Fibroblast of the aortic adventitia (primary cell): Measurements from ENCODE around the gene MYLK. TPM values are rescaled to one million over a fixed set of nuclear protein-coding genes. Genes with fewer than 3 reads are reported as not detected.
"Not testable (repeated sequence)": the region's sequence is repeated elsewhere in the genome, so short reads cannot be mapped to it uniquely, and the experiment has no call there.

Source experiments
- DNase-seq: peaks from one replicate; pipeline ENCODE4 v3.0.0-alpha.2; 2010; ENCODE audit warnings: low read depth
- H3K4me3 ChIP-seq: 2 replicates; pipeline ENCODE4 v1.5.1; 2011; ENCODE audit warnings: low read depth, mild to moderate bottlenecking, control low read depth, low read length, moderate library complexity
- CTCF ChIP-seq: IDR thresholded peaks from 2 replicates; pipeline ENCODE4 v1.5.1; 2011; ENCODE audit warnings: mild to moderate bottlenecking, low read length, control low read depth, inconsistent platforms; ENCODE audit not compliant: insufficient read depth
- total RNA-seq: library from RNA; depleted of rRNA; stranded (reverse); fragments of >200 nt; gene quantifications from 2 replicates; pipeline ENCODE4 v1.2.3, GENCODE V29; 2012; ENCODE audit warnings: low replicate concordance

Gene MYLK
- total RNA-seq, 1 donor = 74.7 TPM

GRCh38 chr3:123919353-123919752 is 35.2 kb upstream of the MYLK start:
- no peak overlapping the region for H3K4me3 ChIP-seq
- no peak for DNase-seq
- no peak for TF ChIP-seq CTCF

GRCh38 chr3:123914829-123915228 is 30.7 kb upstream of the MYLK start:
- TF ChIP-seq CTCF = no peak
- no peak for DNase-seq
- H3K4me3 ChIP-seq = no peak overlapping the region

- no peak for TF ChIP-seq CTCF
- DNase-seq = no peak
- no peak overlapping the region for H3K4me3 ChIP-seq
Observed at GRCh38 chr3:123909785-123910184, 25.7 kb upstream of the MYLK start.

DNA sequence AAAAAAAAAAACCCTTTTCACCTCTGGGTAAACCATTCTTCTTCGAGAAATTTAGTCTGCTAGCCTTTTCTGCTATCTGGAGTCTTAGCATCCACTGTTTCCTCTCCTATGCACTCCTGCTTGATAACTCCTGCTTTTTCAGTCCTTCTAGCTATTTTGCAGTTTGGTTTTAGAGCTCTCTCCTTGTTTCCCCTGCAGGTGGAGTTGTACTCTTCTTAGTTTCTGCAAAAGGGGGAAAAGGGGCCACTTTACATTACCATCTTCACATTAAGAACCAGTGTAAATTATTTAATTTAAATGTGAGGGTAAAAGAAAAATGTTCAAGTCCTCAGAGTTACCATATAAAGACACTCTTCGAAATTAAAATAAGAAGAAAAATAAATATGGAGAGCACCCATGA is 23.6 kb upstream of the MYLK start:
- no peak for TF ChIP-seq CTCF
- no peak overlapping the region for H3K4me3 ChIP-seq
- DNase-seq = no peak

GRCh38 chr3:123899300-123899865 is 15.3 kb upstream of the MYLK start:
- TF ChIP-seq CTCF = no peak
- no peak for DNase-seq
- no peak overlapping the region for H3K4me3 ChIP-seq

- H3K4me3 ChIP-seq = no peak overlapping the region
- no peak for TF ChIP-seq CTCF
- DNase-seq = no peak
Observed at GRCh38 chr3:123893012-123893411, 8.9 kb upstream of the MYLK start.

GRCh38 chr3:123892195-123892594 is 8.1 kb upstream of the MYLK start:
- DNase-seq = no peak
- H3K4me3 ChIP-seq = no peak overlapping the region
- TF ChIP-seq CTCF = no peak

GRCh38 chr3:123890991-123891390 is 6.9 kb upstream of the MYLK start:
- DNase-seq, H3K4me3 ChIP-seq: not testable (repeated sequence)

DNA sequence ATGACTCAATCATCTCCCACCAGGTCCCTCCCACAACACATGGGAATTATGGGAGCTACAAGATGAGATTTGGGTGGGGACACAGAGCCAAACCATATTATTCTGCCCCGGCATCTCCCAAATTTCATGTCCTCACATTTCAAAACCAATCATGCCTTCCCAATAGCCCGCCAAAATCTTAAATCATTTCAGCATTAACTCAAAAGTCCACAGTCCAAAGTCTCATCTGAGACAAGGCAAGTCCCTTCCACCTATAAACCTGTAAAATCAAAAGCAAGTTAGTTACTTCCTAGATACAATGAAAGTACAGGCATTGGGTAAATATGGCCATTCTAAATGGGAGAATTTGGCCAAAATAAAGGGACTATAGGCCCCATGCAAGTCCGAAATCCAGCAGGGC is 6.0 kb upstream of the MYLK start:
- not testable (repeated sequence) for DNase-seq, H3K4me3 ChIP-seq
